ENCODE data around the gene BSN.

DNA sequence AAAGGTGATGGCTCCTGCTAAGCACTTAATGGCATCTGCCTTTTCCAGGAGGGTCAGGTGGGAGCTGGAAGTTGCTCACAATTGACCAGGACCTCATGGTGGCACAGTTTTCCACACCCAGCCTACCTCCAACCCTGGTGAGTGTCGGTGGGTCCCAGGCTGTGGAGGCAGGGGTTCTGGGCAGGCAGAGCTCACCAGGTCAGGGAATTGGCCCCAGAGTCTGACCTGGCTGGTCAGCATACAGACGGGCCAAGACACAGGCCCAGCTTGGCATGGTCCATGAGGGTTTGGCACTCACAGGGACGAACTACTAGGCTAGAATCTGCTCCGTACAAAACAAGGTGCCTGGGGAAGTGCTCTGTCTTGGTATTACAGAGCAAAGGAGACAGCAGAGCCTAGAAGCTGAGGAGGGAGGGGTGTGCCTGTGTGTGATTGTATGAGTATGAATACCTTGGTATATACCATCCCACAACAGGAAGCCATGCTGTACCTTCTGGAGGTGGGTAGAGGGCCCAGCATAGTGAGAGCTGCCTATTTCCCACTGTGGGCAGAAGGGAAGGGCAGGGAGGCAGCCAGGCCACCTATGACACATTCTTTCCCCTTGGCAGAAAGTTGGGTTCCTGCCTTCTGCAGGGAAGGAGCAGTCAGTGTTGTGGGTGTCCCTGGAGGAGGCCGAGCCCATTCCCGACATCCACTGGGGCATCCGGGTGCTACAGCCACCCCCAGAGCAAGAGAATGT, 126.4 kb downstream of the BSN start:
- TF ChIP-seq POLR2A (IDR thresholded peaks at IDR 0.05) (no peak), EP300 (IDR thresholded peaks at IDR 0.05) (no peak)
- TF ChIP-seq, protein P1, sequence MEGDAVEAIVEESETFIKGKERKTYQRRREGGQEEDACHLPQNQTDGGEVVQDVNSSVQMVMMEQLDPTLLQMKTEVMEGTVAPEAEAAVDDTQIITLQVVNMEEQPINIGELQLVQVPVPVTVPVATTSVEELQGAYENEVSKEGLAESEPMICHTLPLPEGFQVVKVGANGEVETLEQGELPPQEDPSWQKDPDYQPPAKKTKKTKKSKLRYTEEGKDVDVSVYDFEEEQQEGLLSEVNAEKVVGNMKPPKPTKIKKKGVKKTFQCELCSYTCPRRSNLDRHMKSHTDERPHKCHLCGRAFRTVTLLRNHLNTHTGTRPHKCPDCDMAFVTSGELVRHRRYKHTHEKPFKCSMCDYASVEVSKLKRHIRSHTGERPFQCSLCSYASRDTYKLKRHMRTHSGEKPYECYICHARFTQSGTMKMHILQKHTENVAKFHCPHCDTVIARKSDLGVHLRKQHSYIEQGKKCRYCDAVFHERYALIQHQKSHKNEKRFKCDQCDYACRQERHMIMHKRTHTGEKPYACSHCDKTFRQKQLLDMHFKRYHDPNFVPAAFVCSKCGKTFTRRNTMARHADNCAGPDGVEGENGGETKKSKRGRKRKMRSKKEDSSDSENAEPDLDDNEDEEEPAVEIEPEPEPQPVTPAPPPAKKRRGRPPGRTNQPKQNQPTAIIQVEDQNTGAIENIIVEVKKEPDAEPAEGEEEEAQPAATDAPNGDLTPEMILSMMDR (IDR thresholded peaks at IDR 0.05) = no peak
